ENCODE results near the gene KRT6B. TPM values are rescaled to one million over a fixed set of nuclear protein-coding genes. Genes with fewer than 3 reads are reported as not detected.

The KRT6B gene
- total RNA-seq, 1 experiment from 2014 or later = not detected

- Histone ChIP-seq H3K9me3 (ENCODE audit: control insufficient read depth in 1 of 2, insufficient read depth in 1 of 2, low read depth in 1 of 2, low read length in 2 of 2) (no peaks in the 10 kb centered on the region), H3K4me2 (ENCODE audit: low read length) (0 out of 2 replicates have a peak overlapping the region, but pooled peaks have one; percentile 6), H4K20me1 (ENCODE audit: insufficient read depth) (no peaks in the 10 kb centered on the region), H3K36me3 (ENCODE audit: control insufficient read depth in 1 of 2, insufficient read depth in 2 of 2, low read length in 2 of 2) (no peaks in the 10 kb centered on the region), H3K9me2 (ENCODE audit: insufficient read depth) (no peaks in the 10 kb centered on the region), H3K27me3 (ENCODE audit: insufficient read depth, low read length) (no peaks in the 10 kb centered on the region), H3K79me2 (ENCODE audit: insufficient read depth, low read length) (no peaks in the 10 kb centered on the region), H3K4me1 (ENCODE audit: control insufficient read depth in 1 of 2, insufficient read depth in 2 of 2, low read length in 2 of 2) (peaks cover 0 to 23% of the 10 kb centered on the region in 2 experiments; a peak in 2 of 4 replicates), H3K9ac (ENCODE audit: low read length) (no peak overlapping the region), H3K4me3 (replicated peaks in 1 of 2; ENCODE audit: low read depth in 1 of 2, low read length in 2 of 2) (no peak overlapping the region), H2AFZ (ENCODE audit: low read depth, low read length, poor library complexity, severe bottlenecking) (no peak overlapping the region), H3K27ac (ENCODE audit: low read depth, low read length) (no peak overlapping the region)
- TF ChIP-seq ZFX (IDR thresholded peaks at IDR 0.05) = no peak
- no peak for TF ChIP-seq YY1 (IDR thresholded peaks at IDR 0.05; ENCODE audit: extremely low read depth, insufficient replicate concordance, low read depth, low read length)
- TF ChIP-seq MAX (IDR thresholded peaks at IDR 0.05) = no peak
- TF ChIP-seq EGR1 (IDR thresholded peaks at IDR 0.05; ENCODE audit: low read depth) = no peak
- TF ChIP-seq POLR2AphosphoS5 (IDR thresholded peaks at IDR 0.05; ENCODE audit: low read depth, low read length) = no peak
- TF ChIP-seq JUND (IDR thresholded peaks at IDR 0.05) = no peak
- no peak for TF ChIP-seq SIN3A (IDR thresholded peaks at IDR 0.05; ENCODE audit: low read depth)
- TF ChIP-seq CBX3 (IDR thresholded peaks at IDR 0.05; ENCODE audit: low read depth) = no peak
- TF ChIP-seq CEBPB (IDR thresholded peaks at IDR 0.05; ENCODE audit: low read depth) = no peak
- TF ChIP-seq SP1 (IDR thresholded peaks at IDR 0.05; ENCODE audit: low read depth) = no peak
- TF ChIP-seq FOSL1 (IDR thresholded peaks at IDR 0.05; ENCODE audit: low read depth) = no peak
- TF ChIP-seq SRF (IDR thresholded peaks at IDR 0.05; ENCODE audit: low read depth) = no peak
- TF ChIP-seq POLR2A (IDR thresholded peaks at IDR 0.05; ENCODE audit: borderline replicate concordance, extremely low read depth, insufficient read depth, insufficient read length) = no peak
- no peak for TF ChIP-seq RAD21 (IDR thresholded peaks at IDR 0.05; ENCODE audit: low read depth)
- no peak for TF ChIP-seq EZH2 (IDR thresholded peaks at IDR 0.05)
- no peak for TF ChIP-seq ZBTB33 (IDR thresholded peaks at IDR 0.05; ENCODE audit: extremely low read depth, insufficient replicate concordance, low read length)
- TF ChIP-seq ZNF274 (IDR thresholded peaks at IDR 0.05; ENCODE audit: low read depth, low read length) = no peak
- TF ChIP-seq ATF3 (IDR thresholded peaks at IDR 0.05) = no peak
- no peak for TF ChIP-seq TCF7L2 (IDR thresholded peaks at IDR 0.05; ENCODE audit: borderline replicate concordance, extremely low read depth, insufficient read depth, insufficient read length)
- ATAC-seq = peak; percentile 37
- POLR2A ChIA-PET = no interaction called here
- DNase-seq (ENCODE audit: low read depth, low spot score) = no peak
- RAD21 ChIA-PET (ENCODE audit: low non-redundant PET in 1 of 2, low total read pairs in 2 of 2, uncharacterized antibody in 2 of 2, unreplicated experiment in 2 of 2) = no interaction called here
- intact Hi-C loops (cut with micrococcal nuclease) = no loop called here
- no TSS peak for BruUV-seq (replicated peaks)
- CTCF ChIA-PET = no interaction called here
Observed at GRCh38 chr12:52423661-52424500, 28.1 kb downstream of the KRT6B start.
